ENCODE measurements around the gene WDFY1.

GRCh38 chr2:223994562-223995162 lies 49.5 kb upstream of the WDFY1 start:
- TF ChIP-seq POLR2A (IDR thresholded peaks at IDR 0.05) (no peak), CTCF (IDR thresholded peaks at IDR 0.05) (no peak), EP300 (IDR thresholded peaks at IDR 0.05) (no peak), POLR2AphosphoS5 (IDR thresholded peaks at IDR 0.05) (no peak)
